NCI-H2107 (cell line): ENCODE measurements around the gene NT5C1A.

Experiments
- DNase-seq: peaks from one replicate; lab custom pipeline; 2025; lab: John Stamatoyannopoulos, UW

The NT5C1A gene

GRCh38 chr1:39689635-39690034 lies 17.7 kb upstream of the NT5C1A start:
- no peak for DNase-seq

GRCh38 chr1:39689214-39689613 lies 17.3 kb upstream of the NT5C1A start:
- no peak for DNase-seq

GRCh38 chr1:39688706-39689105 lies 16.8 kb upstream of the NT5C1A start:
- DNase-seq = no peak

- DNase-seq = no peak
These were observed 15.3 kb upstream of the NT5C1A start for GRCh38 chr1:39687243-39687642.

GRCh38 chr1:39685071-39685470 lies 13.2 kb upstream of the NT5C1A start:
- no peak for DNase-seq

- no peak for DNase-seq
These were observed 12.4 kb upstream of the NT5C1A start for GRCh38 chr1:39684313-39684664.

- no peak for DNase-seq
These were observed 11.8 kb upstream of the NT5C1A start for GRCh38 chr1:39683591-39684312.

GRCh38 chr1:39681999-39682398 lies 10.1 kb upstream of the NT5C1A start:
- no peak for DNase-seq

GRCh38 chr1:39681294-39681693 lies 9.4 kb upstream of the NT5C1A start:
- no peak for DNase-seq

- DNase-seq = no peak
These were observed 8.8 kb upstream of the NT5C1A start for GRCh38 chr1:39680751-39681150.

- no peak for DNase-seq
These were observed 7.9 kb upstream of the NT5C1A start for GRCh38 chr1:39679821-39680220.

GRCh38 chr1:39678889-39679288 lies 7.0 kb upstream of the NT5C1A start:
- DNase-seq = no peak

- DNase-seq = no peak
These were observed 5.7 kb upstream of the NT5C1A start for GRCh38 chr1:39677645-39678044.

GRCh38 chr1:39676948-39677548 lies 5.1 kb upstream of the NT5C1A start:
- DNase-seq = no peak

- DNase-seq = no peak
These were observed 3.3 kb upstream of the NT5C1A start for GRCh38 chr1:39675220-39675619.

GRCh38 chr1:39673215-39673614 lies 1.3 kb upstream of the NT5C1A start:
- DNase-seq = no peak

GRCh38 chr1:39672551-39672947 lies 642 bp upstream of the NT5C1A start:
- peak; percentile 92 for DNase-seq

GRCh38 chr1:39671433-39671792 lies 494 bp downstream of the NT5C1A start:
- DNase-seq = peak; percentile 94

- DNase-seq = no peak
These were observed 1.2 kb downstream of the NT5C1A start for GRCh38 chr1:39670689-39671088.

- no peak for DNase-seq
These were observed 3.0 kb downstream of the NT5C1A start for GRCh38 chr1:39668894-39669293.

GRCh38 chr1:39668111-39668510 lies 3.8 kb downstream of the NT5C1A start:
- no peak for DNase-seq

GRCh38 chr1:39666772-39667171 lies 5.1 kb downstream of the NT5C1A start:
- DNase-seq = no peak

- no peak for DNase-seq
These were observed 8.3 kb downstream of the NT5C1A start for GRCh38 chr1:39663559-39663958.

GRCh38 chr1:39662861-39663260 lies 9.0 kb downstream of the NT5C1A start:
- DNase-seq = no peak
